Upper lobe of left lung (tissue), 4 donors: ENCODE measurements around the gene APH1B.

ENCODE experiments used
- CTCF ChIP-seq, 6 experiments: fragments of 450-650 bp in 4 of 6; fragments of 200-600 bp in 2 of 6; sonication (generic) in 2 of 6; IDR thresholded peaks; one replicate each; pipeline ENCODE4 v1.5.1; 2016 to 2019; ENCODE audit warnings: antibody characterized with exemption in 6 of 6
- EP300 ChIP-seq, 4 donors: sonication (generic); formaldehyde crosslinking; IDR thresholded peaks; one replicate each; pipeline ENCODE4 v1.5.1; 2017; ENCODE audit warnings: antibody characterized with exemption in 4 of 4, control low read depth in 2 of 4
- POLR2A ChIP-seq, 4 donors: fragments of 450-650 bp; IDR thresholded peaks; one replicate each; pipeline ENCODE4 v1.5.1; 2016 to 2017; ENCODE audit warnings: antibody characterized with exemption in 4 of 4, mild to moderate bottlenecking in 2 of 4
- POLR2AphosphoS5 ChIP-seq, 2 donors: sonication (generic); formaldehyde crosslinking; IDR thresholded peaks; one replicate each; pipeline ENCODE4 v1.5.1; 2017; ENCODE audit warnings: antibody characterized with exemption in 2 of 2

GRCh38 chr15:63234451-63234870 lies 42.9 kb upstream of the APH1B start:
- TF ChIP-seq CTCF (IDR thresholded peaks at IDR 0.05) (no peak), POLR2A (IDR thresholded peaks at IDR 0.05) (no peak), EP300 (IDR thresholded peaks at IDR 0.05) (no peak), POLR2AphosphoS5 (IDR thresholded peaks at IDR 0.05) (peak in 1 of 2 donors; percentile 6)
